CD4-positive, alpha-beta T cell treated with Interleukin-21 for 1 hour (primary cell): Measurements from ENCODE around the gene RYR1.
A peak's percentile ranks its signal among the peaks of the same experiment; 100 is the strongest.
"Not testable (repeated sequence)": the region's sequence is repeated elsewhere in the genome, so short reads cannot be mapped to it uniquely, and the experiment has no call there.

Experiments
- DNase-seq: peaks from one replicate; pipeline ENCODE4 v3.0.0-alpha.2; 2020

RYR1 gene

DNA sequence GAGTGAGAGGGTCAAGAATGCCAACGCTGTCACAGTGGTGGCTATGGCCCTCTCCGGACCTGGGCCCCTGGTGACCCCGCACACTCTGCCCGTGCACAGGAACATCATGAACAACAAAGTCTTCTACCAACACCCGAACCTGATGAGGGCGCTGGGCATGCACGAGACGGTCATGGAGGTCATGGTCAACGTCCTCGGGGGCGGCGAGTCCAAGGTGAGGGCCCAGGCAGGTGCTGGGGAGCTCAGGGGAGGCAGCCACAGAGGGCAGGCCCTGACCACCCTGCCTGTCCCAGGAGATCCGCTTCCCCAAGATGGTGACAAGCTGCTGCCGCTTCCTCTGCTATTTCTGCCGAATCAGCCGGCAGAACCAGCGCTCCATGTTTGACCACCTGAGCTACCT is 62.6 kb downstream of the RYR1 start:
- DNase-seq = no peak

DNA sequence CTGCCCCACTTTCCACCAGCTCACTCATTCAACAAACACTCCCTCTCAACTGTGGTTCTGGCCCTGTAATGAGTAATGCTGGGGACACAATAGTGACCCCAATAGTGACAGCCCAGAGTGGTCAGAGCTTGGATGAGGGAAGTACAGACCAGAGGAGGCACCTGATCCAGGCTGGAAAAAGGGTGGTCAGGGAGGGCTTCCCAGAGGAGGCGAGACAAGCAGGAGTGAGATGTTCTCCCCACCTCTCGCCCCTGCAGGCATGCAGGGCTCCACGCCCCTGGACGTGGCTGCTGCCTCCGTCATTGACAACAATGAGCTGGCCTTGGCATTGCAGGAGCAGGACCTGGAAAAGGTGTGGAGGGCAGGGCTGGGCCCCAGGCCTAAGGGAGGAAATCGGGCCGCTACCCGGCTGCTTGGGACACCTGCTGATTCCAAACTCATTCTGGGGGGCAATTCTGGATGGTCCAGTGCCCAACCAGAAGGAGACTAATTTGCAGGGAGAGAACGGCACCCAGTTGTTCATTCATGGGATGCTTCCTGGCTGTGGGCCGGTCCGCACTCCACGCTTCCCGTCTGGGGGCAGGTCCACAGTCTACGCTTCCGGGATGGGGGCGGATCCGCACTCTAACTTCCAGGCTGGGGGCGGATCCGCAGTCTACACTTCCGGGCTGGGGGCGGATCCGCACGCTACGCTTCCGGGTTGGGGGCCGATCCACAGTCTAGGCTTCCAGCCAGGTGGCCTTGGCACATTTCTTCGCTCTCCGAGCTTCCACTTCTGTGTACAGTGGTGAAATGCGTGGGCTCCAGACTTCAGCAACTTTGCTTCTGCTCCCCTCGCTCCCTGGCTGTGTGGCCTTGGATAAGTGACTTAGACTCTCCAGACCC is 63.4 kb downstream of the RYR1 start:
- no peak for DNase-seq

DNA sequence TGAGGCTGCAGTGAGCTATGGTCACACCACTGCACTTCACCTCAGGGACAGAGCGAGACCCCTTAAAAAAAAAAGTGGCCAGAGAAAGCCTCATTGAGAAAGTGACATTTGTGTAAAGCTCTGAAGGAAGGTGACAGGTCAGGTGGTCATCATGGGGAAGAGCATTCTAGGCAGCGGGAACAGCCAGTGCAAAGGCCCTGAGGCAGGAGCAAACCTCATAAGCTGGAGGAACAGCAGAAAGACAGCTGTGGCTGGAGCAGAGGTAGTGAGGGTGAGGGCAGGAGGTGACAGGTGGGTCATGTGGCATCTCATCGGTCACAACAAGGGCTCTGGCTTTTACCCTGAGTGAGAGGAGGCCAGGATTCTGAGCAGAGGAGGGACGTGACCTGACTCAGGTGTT is 64.4 kb downstream of the RYR1 start:
- no peak for DNase-seq

DNA sequence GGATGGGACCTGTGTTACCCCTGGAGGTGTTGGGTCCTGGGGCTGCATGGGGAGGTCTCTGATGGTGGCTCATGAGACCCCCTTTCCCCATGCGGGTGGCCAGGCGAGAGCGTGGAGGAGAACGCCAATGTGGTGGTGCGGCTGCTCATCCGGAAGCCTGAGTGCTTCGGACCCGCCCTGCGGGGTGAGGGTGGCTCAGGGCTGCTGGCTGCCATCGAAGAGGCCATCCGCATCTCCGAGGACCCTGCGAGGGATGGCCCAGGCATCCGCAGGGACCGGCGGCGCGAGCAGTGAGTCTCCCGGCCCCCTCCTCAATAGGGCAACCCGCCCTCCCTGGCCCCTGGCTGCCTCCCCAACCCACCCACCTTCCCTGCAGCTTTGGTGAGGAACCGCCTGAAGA is 66.0 kb downstream of the RYR1 start:
- DNase-seq = no peak

DNA sequence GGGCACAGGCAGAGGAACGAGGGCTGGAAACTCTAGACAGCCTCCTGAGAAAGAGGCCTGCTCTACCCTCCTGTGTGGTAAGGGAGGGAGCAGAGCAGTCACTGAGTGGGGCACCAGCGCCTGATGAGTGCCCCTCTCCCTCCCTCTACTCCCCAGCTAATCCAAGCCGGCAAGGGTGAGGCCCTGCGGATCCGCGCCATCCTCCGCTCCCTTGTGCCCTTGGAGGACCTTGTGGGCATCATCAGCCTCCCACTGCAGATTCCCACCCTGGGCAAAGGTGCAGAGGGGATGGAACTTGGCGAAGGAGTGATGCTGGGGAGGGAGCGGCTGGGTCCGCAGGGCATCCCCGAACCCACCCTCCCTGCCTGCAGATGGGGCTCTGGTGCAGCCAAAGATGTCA is 67.0 kb downstream of the RYR1 start:
- no peak for DNase-seq

DNA sequence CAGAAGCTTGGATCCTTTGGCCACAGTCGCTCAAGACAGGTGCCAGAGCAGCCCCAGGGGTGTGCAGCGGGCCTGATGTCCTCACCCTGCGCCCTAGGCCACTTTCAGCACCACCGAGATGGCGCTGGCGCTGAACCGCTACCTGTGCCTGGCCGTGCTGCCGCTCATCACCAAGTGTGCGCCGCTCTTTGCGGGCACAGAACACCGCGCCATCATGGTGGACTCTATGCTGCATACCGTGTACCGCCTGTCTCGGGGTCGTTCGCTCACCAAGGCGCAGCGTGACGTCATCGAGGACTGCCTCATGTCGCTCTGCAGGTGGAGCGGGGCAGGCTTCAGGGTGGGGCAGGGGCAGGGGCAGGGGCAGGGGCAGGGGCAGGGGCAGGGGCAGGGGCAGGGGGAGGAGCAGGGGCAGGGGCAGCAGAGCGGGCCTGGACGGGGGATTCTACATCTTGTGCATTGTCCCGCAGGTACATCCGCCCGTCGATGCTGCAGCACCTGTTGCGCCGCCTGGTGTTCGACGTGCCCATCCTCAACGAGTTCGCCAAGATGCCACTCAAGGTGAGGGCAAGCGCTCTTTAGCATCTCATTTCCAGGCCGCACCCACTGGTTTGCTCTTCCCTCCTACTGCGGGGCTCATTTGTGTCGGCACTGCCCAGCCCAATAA is 69.1 kb downstream of the RYR1 start:
- DNase-seq = no peak

DNA sequence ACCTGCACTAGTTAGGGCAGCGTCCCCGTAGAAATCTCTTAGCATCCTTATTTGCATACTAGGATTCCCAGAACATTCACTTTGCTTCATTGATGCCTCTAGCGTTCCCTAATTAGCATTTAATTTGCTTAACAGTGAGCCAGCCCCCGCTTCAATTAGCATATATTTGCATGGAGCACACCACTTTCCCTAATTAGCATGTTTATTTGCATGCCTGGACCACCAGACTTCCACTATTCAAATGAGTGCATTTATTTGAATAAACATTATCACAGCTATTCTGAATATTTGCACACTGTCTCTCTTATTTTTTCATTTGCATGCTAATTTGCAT is 69.6 kb downstream of the RYR1 start:
- no peak for DNase-seq

DNA sequence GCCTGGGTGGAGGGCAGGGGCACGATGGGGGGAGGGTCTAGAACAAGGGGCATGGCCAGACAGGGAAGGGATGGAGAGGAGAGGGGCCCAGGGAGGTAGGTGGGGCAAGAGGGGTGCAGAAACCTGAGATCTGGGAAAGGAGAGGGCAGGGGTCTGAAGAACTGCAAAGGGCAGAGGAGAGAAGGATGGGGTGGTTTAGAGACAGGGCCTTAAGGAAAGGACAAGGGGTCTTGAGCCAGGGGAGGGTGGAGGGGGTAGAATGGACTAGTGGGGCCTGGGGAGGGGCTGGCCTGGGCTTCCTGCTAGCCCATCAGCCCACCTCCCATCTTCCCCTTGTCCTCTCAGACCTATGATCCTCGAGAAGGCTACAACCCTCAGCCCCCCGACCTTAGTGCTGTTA is 72.5 kb downstream of the RYR1 start:
- DNase-seq = no peak

DNA sequence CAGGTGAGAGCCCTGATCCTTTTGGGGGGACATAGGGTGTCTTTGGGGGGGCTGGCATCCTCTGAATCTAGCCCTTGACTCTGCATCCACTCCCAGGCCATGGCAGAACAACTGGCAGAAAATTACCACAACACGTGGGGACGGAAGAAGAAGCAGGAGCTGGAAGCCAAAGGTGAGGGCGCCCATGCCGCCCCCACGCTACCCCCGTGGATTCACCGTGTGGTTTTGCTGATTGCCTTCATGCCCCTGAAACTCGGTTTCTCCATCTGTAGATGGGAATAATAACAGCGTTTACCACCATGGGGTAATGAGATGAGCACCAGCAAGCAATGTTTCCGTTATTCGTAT is 72.9 kb downstream of the RYR1 start:
- DNase-seq = no peak

DNA sequence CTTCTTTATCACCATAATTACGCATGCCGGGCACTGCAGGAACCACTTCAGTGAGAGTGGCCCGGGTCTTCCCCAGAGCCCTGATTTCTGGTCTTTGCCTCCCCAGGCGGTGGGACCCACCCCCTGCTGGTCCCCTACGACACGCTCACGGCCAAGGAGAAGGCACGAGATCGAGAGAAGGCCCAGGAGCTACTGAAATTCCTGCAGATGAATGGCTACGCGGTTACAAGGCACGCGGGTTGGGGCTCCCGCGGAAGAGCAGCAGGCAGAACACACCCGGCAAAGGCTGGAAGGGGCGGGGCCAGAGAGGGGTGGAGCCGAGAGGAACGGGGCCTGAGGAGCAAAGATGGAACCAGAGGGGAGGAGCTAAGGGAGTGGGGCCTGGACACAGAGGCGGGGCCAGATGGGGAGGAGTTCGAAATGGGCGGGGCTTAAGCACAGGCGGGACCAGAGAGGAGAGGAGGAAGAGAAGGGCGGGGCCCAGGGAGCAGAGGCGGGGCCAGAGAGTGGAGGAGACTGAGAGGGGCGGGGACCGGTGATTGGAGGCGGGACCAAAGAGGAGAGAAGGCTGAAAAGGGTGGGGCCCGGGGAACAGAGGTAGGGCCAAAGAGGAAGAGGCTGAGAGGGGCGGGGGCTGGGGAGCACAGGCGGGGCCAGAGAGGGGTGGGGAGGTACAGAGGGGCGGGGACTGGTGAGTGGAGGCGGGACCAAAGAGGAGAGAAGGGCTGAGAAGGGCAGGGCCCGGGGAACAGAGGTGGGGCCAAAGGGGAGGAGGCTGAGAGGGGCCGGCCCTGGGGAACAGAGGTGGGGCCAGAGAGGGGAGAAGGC is 73.4 kb downstream of the RYR1 start:
- peak; percentile 92 for DNase-seq

DNA sequence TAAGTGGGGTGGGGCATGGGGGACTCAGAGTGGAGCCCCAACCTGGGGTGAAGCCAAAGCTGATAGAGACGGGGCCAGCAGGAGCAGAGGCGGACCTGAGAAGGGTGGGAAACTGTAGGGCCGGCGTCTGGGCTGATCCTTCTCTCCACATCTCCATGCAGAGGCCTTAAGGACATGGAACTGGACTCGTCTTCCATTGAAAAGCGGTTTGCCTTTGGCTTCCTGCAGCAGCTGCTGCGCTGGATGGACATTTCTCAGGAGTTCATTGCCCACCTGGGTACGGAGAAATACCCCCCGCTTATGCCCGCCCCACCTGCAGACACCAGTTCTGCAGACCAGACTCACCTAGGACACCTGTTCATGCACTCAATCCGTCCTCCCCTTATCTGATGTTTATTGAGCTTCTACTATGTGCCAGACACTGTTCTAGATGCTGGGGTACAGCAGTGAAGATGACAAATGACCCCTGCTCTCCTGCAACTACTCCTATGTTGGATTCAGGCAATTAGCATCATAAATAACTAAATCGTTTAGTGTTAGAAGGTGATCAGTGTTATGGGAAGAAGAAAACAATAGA is 74.1 kb downstream of the RYR1 start:
- DNase-seq = no peak

DNA sequence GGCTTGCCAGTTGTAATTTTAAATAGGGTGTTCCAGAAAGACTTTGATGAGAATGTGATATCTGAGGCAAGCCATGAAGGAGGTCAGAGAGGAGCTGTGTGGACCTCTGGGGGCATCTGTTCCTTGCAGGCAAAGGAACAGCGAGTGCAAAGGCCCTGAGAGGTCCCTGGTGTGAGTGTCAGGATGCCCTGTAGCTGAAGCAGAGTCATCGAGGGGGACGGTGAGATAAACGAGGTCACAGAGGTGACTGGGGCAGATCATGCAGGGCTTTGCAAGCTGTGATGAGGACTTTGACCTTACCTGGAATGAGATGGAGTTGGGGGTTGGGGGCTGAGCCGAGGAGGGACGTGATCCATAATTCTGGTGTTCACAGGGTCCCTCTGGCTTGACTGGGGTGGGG is 75.0 kb downstream of the RYR1 start:
- no peak for DNase-seq

DNA sequence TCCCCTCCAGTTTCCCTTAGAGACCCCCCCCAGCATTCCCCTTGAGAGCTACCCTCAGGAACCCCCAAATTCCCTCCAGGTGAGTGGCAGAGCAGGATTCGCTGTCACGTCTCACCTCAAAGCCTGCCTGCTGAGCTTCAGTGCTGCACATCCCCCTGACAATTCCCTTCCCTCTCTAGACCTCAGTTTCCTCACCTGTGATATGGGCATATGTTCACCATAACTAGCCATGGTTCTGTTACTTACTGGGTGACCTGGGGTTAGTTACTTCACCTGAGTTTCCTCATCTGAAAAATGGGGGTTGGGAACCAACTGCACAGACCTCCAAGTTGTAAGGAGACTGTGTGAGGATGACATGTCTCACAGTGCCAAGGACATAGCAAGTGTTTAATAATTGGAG is 75.5 kb downstream of the RYR1 start:
- DNase-seq = no peak

DNA sequence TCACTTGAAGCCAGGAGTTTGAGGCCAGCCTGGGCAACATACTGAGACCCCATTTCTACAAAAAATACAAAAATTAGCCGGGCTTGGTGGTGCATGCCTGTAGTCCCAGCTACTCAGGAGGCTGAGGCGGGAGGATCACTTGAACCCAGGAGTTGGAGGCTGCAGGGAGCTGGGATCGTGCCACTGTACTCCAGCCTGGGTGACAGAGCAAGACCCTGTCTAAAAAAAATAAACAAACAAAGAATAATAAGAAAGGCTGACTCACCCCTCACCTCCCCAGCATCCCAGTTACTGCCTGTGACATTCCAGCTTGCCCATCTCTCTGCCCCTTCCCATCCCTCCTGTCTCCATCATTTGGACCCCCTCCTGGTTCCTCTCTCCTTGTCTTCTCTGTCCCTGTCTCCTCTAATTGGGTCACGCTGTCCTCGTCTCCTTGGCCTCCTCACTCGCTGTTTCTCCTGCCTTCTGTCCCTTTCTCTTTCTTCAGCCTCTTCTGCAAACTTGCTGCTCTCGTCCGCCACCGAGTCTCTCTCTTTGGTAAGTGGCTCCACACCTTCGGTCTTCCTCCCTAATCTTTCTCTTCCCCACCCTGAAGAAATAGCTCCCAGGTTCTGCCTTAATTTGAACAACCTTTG is 77.7 kb downstream of the RYR1 start:
- no peak for DNase-seq

DNA sequence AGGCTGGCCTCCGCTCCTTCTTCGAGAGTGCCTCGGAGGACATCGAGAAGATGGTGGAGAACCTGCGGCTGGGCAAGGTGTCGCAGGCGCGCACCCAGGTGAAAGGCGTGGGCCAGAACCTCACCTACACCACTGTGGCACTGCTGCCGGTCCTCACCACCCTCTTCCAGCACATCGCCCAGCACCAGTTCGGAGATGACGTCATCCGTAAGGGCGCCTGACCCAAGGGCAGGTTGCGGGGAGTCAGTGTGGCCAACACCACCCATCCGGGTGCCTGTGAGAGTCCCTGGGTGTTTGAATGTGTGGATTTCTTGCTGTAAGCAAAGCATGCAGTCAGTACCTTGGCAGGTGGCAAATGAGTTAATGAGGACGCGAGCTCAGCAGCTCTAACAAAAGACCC is 78.8 kb downstream of the RYR1 start:
- no peak for DNase-seq

DNA sequence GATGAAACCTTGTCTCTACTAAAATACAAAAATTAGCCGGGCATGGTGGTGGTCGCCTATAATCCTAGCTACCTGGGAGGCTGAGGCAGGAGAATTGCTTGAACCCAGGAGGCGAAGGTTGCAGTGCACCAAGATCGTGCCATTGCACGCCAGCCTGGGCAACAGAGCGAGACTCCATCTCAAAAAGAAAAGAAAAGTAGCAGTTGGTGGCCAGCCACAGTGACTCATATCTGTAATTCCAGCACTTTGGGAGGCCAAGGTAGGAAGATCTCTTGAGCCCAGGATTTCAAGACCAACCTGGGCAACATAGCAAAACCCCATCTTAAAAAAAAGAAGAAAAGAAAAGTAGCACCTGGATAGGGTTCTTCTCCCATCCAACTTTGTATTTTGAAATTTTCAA is 79.7 kb downstream of the RYR1 start:
- not testable (repeated sequence) for DNase-seq

DNA sequence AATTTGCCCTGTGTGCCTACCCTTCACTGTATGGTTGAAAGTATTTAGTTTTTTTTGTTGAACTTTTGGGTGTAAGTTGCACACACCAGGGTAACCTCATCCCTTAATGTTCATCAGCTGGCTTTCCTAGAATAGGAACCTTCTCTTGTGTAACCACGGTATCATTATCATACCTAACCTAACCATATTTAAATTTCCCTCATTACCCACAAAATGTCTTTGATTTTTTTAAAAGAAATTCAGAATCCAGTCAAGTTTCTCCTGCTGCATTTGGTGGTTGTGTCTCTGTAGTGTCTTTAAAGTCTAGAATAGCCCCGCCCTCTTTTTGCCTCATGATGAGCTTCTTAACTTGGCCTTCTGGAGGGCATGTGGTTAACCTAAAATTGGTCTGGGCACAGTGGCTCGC is 80.3 kb downstream of the RYR1 start:
- DNase-seq = peak; percentile 44

DNA sequence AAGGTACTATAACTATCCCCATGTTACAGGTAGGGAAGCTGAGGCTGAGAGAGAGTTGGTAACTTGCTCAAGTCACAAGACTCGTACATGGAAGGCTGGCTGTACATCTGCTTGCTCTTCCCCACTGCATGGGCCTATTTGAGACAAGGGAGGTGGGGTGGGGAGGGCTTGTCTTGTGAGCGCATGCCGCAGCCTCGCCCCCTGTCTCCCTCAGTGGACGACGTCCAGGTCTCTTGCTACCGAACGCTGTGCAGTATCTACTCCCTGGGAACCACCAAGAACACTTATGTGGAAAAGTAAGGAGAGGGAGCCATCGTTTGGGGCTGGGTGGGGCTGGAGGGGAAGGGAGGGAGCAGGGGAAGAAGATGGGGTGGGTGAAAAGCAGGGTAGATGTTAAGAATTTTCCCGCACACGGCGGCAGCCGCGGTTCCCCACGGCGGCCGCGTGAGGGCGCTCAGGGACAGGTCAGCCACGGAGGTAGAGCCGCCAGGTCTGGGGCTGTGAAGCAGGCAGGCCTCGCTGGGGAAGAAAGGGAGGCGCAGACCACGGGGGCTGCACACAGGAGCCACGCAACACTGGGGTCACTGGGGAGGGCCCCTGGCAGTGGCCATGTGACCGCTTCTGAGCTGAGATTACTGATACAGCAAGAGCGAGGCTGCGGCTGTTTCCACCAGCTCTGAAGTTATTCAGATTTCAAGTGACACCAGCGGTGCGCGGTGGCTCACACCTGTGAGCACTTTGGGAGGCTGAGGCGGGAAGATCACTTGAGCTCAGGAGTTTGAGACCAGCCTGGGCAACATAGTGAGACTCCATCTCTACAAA is 81.5 kb downstream of the RYR1 start:
- peak; percentile 80 for DNase-seq

DNA sequence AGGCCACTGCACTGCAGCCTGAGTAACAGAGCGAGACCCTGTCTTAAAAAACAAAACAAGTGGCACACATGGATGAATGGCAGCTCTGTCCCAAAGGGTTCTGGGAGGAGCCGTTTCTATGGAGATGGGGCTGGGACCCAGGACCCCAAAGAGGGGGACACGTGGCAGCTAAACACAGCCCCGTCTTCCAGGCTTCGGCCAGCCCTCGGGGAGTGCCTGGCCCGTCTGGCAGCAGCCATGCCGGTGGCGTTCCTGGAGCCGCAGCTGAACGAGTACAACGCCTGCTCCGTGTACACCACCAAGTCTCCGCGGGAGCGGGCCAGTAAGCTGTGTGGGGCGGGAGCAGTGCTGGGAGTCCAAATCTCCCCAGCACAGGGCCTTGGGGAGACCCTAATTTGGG is 82.4 kb downstream of the RYR1 start:
- no peak for DNase-seq

DNA sequence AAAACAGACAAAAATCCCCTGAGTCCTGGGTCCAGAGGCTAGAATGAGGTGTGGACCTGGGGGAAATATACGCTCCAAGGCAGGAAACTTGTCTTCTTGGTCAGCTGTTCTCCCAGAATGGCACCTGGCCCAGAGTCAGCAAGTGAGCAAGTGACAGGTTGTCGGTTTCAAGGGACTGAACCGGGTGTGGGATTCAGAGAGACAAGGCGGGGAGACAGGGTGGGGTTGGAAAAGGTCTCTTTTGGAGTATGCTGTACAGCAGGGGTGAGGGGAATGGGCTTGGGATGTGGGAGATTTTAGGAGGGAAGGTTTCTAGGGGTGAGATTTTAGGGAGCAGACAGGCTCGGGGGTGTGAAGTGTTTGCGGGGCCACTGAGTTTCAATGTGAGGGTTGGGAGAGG is 83.3 kb downstream of the RYR1 start:
- DNase-seq = no peak

DNA sequence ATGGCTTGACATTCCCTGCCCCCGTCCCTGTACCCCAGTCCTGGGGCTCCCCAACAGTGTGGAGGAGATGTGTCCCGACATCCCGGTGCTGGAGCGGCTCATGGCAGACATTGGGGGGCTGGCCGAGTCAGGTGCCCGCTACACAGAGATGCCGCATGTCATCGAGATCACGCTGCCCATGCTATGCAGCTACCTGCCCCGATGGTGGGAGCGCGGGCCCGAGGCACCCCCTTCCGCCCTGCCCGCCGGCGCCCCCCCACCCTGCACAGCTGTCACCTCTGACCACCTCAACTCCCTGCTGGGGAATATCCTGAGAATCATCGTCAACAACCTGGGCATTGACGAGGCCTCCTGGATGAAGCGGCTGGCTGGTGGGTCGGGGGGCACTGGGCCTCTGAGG is 83.8 kb downstream of the RYR1 start:
- no peak for DNase-seq

DNA sequence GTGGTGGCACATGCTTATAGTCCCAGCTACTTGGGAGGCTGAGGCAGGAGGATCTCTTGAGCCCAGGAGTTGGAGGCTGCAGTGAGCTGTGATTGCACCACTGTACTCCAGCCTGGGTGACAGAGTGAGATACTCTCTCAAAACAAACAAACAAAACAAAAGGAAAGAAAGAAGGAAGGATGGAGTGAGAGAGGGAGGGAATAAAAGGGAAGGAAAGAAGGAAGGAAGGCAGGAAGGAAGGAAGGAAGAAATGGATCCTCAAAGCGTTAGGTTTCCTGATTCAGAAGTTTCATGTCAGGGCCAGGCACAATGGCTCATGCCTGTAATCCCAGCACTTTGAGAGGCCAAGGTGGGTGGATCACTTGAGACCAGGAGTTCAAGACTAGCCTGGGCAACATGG is 84.5 kb downstream of the RYR1 start:
- not testable (repeated sequence) for DNase-seq
